ENCODE results near the gene APOA5. TPM values are rescaled to one million over a fixed set of nuclear protein-coding genes. Genes with fewer than 3 reads are reported as not detected.

APOA5 gene
- total and polyA plus RNA-seq, 2 of the 13 experiments (the other 11 are each of a cell fraction or from before 2014, with no cell fraction given), result 44.0 to 49.1 TPM

DNA sequence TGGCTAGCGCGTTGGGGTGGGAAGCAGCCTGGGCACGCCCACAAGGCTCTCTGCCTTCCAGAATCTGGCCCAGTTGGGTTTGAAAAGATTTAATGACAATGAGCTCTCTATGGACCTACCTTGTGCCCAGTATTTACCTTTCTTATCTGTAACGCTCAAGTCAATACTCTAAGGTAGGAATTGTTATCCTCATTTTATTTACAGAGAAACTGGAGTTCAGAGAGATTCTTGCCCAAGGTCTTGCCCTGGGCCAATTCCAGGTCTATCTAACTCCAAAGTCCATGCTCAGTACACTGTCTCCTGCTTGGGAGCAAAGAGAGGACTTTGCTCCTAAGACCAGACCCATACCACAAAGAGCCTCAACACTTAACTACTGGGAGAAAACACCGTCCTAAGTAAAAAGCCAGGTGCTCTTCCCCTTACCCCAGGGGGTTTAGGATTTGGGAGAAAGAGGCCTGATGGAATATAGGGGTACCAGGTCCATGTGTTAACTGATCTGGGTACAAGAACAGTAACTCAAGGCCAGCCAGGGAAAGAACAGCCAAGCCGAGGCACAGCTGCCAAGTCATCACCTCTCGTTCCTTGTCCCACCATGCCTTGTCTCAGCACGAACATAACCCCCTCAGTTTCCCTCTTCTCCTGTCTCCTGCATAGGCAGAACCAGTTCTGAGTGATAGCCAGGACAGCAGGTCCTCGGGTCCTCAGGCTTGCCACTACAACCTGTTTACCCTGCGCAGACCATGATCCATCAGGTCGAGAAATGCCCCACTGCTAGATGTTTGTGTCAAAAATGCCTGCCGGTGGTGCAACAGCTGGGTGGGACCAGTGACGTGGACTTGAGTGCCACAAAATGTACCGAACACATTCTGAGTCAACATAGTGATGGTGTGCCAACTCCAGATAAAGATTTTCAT, 16.8 kb upstream of the APOA5 start (continued):
- TF ChIP-seq, protein P1, sequence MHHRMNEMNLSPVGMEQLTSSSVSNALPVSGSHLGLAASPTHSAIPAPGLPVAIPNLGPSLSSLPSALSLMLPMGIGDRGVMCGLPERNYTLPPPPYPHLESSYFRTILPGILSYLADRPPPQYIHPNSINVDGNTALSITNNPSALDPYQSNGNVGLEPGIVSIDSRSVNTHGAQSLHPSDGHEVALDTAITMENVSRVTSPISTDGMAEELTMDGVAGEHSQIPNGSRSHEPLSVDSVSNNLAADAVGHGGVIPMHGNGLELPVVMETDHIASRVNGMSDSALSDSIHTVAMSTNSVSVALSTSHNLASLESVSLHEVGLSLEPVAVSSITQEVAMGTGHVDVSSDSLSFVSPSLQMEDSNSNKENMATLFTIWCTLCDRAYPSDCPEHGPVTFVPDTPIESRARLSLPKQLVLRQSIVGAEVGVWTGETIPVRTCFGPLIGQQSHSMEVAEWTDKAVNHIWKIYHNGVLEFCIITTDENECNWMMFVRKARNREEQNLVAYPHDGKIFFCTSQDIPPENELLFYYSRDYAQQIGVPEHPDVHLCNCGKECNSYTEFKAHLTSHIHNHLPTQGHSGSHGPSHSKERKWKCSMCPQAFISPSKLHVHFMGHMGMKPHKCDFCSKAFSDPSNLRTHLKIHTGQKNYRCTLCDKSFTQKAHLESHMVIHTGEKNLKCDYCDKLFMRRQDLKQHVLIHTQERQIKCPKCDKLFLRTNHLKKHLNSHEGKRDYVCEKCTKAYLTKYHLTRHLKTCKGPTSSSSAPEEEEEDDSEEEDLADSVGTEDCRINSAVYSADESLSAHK (CRISPR knock-in tag; IDR thresholded peaks at IDR 0.05; ENCODE audit: borderline replicate concordance), result no peak
- TF ChIP-seq ZFP82 (CRISPR knock-in tag; IDR thresholded peaks at IDR 0.05; ENCODE audit: borderline replicate concordance) (no peak), ZFX (CRISPR knock-in tag; IDR thresholded peaks at IDR 0.05; ENCODE audit: low read depth) (0 out of 2 replicates have a peak, but pooled peaks have one; percentile 28), HNF1A (IDR thresholded peaks at IDR 0.05; ENCODE audit: low read depth) (no peak; the same call in none of the 2 replicates), HNF1A (CRISPR knock-in tag; IDR thresholded peaks at IDR 0.05; ENCODE audit: borderline replicate concordance) (peak; percentile 85; the same call in 1 of the 2 replicates), ZFYVE20 (CRISPR knock-in tag; IDR thresholded peaks at IDR 0.05; ENCODE audit: borderline replicate concordance, low read depth) (no peak), KDM5A (IDR thresholded peaks at IDR 0.05; ENCODE audit: borderline replicate concordance, low read length) (peak; percentile 14; the same call in 1 of the 2 replicates), NR2F2 (IDR thresholded peaks at IDR 0.05; ENCODE audit: borderline replicate concordance, low read depth) (peak; percentile 100), HNRNPK (IDR thresholded peaks at IDR 0.05; ENCODE audit: low read depth, low read length, poor library complexity, severe bottlenecking) (no peak), ATM (IDR thresholded peaks at IDR 0.05; ENCODE audit: borderline replicate concordance) (no peak), MXD3 (CRISPR knock-in tag; IDR thresholded peaks at IDR 0.05) (no peak), ZNF546 (CRISPR knock-in tag; conservative IDR thresholded peaks at IDR 0.05) (no peak), ZNF773 (CRISPR knock-in tag; IDR thresholded peaks at IDR 0.05; ENCODE audit: borderline replicate concordance) (no peak), ZNF180 (CRISPR knock-in tag; IDR thresholded peaks at IDR 0.05; ENCODE audit: borderline replicate concordance, low read depth) (no peak)
- TF ChIP-seq, protein P2, sequence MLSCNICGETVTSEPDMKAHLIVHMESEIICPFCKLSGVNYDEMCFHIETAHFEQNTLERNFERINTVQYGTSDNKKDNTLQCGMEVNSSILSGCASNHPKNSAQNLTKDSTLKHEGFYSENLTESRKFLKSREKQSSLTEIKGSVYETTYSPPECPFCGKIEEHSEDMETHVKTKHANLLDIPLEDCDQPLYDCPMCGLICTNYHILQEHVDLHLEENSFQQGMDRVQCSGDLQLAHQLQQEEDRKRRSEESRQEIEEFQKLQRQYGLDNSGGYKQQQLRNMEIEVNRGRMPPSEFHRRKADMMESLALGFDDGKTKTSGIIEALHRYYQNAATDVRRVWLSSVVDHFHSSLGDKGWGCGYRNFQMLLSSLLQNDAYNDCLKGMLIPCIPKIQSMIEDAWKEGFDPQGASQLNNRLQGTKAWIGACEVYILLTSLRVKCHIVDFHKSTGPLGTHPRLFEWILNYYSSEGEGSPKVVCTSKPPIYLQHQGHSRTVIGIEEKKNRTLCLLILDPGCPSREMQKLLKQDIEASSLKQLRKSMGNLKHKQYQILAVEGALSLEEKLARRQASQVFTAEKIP (CRISPR knock-in tag; IDR thresholded peaks at IDR 0.05; ENCODE audit: borderline replicate concordance), result no peak
- TF ChIP-seq, protein P3, sequence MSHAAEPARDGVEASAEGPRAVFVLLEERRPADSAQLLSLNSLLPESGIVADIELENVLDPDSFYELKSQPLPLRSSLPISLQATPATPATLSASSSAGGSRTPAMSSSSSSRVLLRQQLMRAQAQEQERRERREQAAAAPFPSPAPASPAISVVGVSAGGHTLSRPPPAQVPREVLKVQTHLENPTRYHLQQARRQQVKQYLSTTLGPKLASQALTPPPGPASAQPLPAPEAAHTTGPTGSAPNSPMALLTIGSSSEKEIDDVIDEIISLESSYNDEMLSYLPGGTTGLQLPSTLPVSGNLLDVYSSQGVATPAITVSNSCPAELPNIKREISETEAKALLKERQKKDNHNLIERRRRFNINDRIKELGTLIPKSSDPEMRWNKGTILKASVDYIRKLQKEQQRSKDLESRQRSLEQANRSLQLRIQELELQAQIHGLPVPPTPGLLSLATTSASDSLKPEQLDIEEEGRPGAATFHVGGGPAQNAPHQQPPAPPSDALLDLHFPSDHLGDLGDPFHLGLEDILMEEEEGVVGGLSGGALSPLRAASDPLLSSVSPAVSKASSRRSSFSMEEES (CRISPR knock-in tag; IDR thresholded peaks at IDR 0.05), result peak; percentile 80

All from HepG2 (cell line).